Gastrocnemius medialis (tissue), 4 donors: ENCODE data around the gene HGFAC. TPM values are rescaled to one million over a fixed set of nuclear protein-coding genes. Genes with fewer than 3 reads are reported as not detected.

Source experiments
- ATAC-seq, 2 donors: fragments of 150-250 bp; one replicate each; pipeline ENCODE4 v1.9.1; 2016
- DNase-seq, 2 donors: peaks; one replicate each; pipeline ENCODE4 v3.0.0-alpha.2; 2019
- H3K27ac ChIP-seq, 4 donors: fragments of 200-600 bp; sonication (generic); 1 replicate in 1 of 4; 2 replicates in 3 of 4; pipeline ENCODE4 v1.5.1; 2016 to 2018; ENCODE audit warnings: mild to moderate bottlenecking in 2 of 4, moderate library complexity in 1 of 4
- H3K27me3 ChIP-seq, 3 donors: fragments of 200-600 bp; sonication (generic) in 2 of 3; 1 replicate in 1 of 3; 2 replicates in 2 of 3; pipeline versions ENCODE4 v1.5.1 to v1.6.0; 2016 to 2019; ENCODE audit warnings: mild to moderate bottlenecking in 1 of 3, moderate library complexity in 1 of 3
- H3K36me3 ChIP-seq, 2 donors: fragments of 200-600 bp; sonication (generic) in 1 of 2; one replicate each; pipeline ENCODE4 v1.5.1; 2017 to 2018
- H3K4me1 ChIP-seq, 2 donors: fragments of 200-600 bp; sonication (generic) in 1 of 2; one replicate each; pipeline ENCODE4 v1.5.1; 2016 to 2017; ENCODE audit warnings: mild to moderate bottlenecking in 2 of 2
- H3K4me3 ChIP-seq, 4 donors: fragments of 200-600 bp; sonication (generic) in 3 of 4; 1 replicate in 1 of 4; 2 replicates in 3 of 4; pipeline ENCODE4 v1.5.1; 2016 to 2019; ENCODE audit warnings: mild to moderate bottlenecking in 2 of 4
- H3K9me3 ChIP-seq, 3 donors: fragments of 200-600 bp; sonication (generic) in 2 of 3; 1 replicate in 1 of 3; 2 replicates in 2 of 3; pipeline ENCODE4 v1.5.1; 2016 to 2019
- CTCF ChIP-seq, 5 experiments: fragments of 450-650 bp in 3 of 5; fragments of 200-600 bp in 2 of 5; sonication (generic) in 2 of 5; IDR thresholded peaks in 4 of 5; conservative IDR thresholded peaks in 1 of 5; 1 replicate in 4 of 5; 2 replicates in 1 of 5; pipeline ENCODE4 v1.5.1; 2016 to 2019; ENCODE audit warnings: antibody characterized with exemption in 5 of 5, mild to moderate bottlenecking in 3 of 5, moderate library complexity in 3 of 5
- POLR2A ChIP-seq, 2 donors: fragments of 450-650 bp; IDR thresholded peaks; one replicate each; pipeline ENCODE4 v1.6.1; 2017; ENCODE audit warnings: antibody characterized with exemption in 2 of 2, mild to moderate bottlenecking in 2 of 2, moderate library complexity in 2 of 2
- in situ Hi-C, 4 donors: fragments of 200-750 bp; cut with MboI; loops; one replicate each; pipeline versions ENCODE4 v1.15.0 to v1.8.0; 2017; ENCODE audit warnings: low sequenced_read_pairs in 4 of 4
- intact Hi-C: fragments of 100-400 bp; cut with DNase I; formaldehyde crosslinking; loops from one replicate; pipeline ENCODE4 v1.15.1; 2023; ENCODE audit warnings: low total_unique reads
- total RNA-seq, 4 donors: library from RNA; depleted of rRNA; stranded (reverse); fragments of >200 nt; gene quantifications; one replicate each; pipeline versions ENCODE4 v1.1.0 to v1.2.3, GENCODE V29; 2016

The HGFAC gene
- total RNA-seq, 4 donors from 2014 or later: 0.20 to 0.68 (median 0.59) TPM

GRCh38 chr4:3429651-3430050, 12.1 kb upstream of the HGFAC start:
- H3K4me3 ChIP-seq: no peak overlapping the region
- no peaks in the 10 kb centered on the region for H3K4me1 ChIP-seq
- H3K9me3 ChIP-seq: no peaks in the 10 kb centered on the region
- peaks cover 0 to 18% of the 10 kb centered on the region in 2 donors for H3K36me3 ChIP-seq
- in situ Hi-C loops: loop anchor here in 1 of 4 donors (10.0 kb wide), 1 partner anchor 85 kb away; no protein-coding TSS in a partner anchor
- ATAC-seq: no peak
- H3K27ac ChIP-seq: no peak overlapping the region
- no peak for TF ChIP-seq CTCF (IDR thresholded peaks at IDR 0.05 in 4 of 5, conservative IDR thresholded peaks at IDR 0.05 in 1 of 5)
- TF ChIP-seq POLR2A (IDR thresholded peaks at IDR 0.05): no peak
- intact Hi-C loops: no loop called here
- DNase-seq: no peak
- no peaks in the 10 kb centered on the region for H3K27me3 ChIP-seq

GRCh38 chr4:3430524-3430923, 11.2 kb upstream of the HGFAC start:
- no peak overlapping the region for H3K27ac ChIP-seq
- H3K36me3 ChIP-seq: peaks cover 0 to 15% of the 10 kb centered on the region in 2 donors
- H3K4me3 ChIP-seq: no peak overlapping the region
- H3K27me3 ChIP-seq: no peaks in the 10 kb centered on the region
- H3K4me1 ChIP-seq: no peaks in the 10 kb centered on the region
- intact Hi-C loops: no loop called here
- in situ Hi-C loops: loop anchor here in 1 of 4 donors (10.0 kb wide), 1 partner anchor 86 kb away; no protein-coding TSS in a partner anchor
- DNase-seq: no peak
- ATAC-seq: no peak
- TF ChIP-seq POLR2A (IDR thresholded peaks at IDR 0.05): no peak
- no peak for TF ChIP-seq CTCF (IDR thresholded peaks at IDR 0.05 in 4 of 5, conservative IDR thresholded peaks at IDR 0.05 in 1 of 5)
- no peaks in the 10 kb centered on the region for H3K9me3 ChIP-seq

GRCh38 chr4:3431446-3431993, 10.2 kb upstream of the HGFAC start:
- H3K4me1 ChIP-seq: peaks cover 0 to 1% of the 10 kb centered on the region in 2 donors
- no peak for DNase-seq
- no peak overlapping the region for H3K27ac ChIP-seq
- no peaks in the 10 kb centered on the region for H3K9me3 ChIP-seq
- ATAC-seq: no peak
- in situ Hi-C loops (loop anchor here in 1 of 4 donors (10.0 kb wide), 1 partner anchor 87 kb away; no protein-coding TSS in a partner anchor), intact Hi-C loops (no loop called here)
- TF ChIP-seq POLR2A (IDR thresholded peaks at IDR 0.05) (no peak), CTCF (IDR thresholded peaks at IDR 0.05 in 4 of 5, conservative IDR thresholded peaks at IDR 0.05 in 1 of 5) (no peak)
- peaks cover 0 to 15% of the 10 kb centered on the region in 2 donors for H3K36me3 ChIP-seq
- no peak overlapping the region for H3K4me3 ChIP-seq
- no peaks in the 10 kb centered on the region for H3K27me3 ChIP-seq

DNA sequence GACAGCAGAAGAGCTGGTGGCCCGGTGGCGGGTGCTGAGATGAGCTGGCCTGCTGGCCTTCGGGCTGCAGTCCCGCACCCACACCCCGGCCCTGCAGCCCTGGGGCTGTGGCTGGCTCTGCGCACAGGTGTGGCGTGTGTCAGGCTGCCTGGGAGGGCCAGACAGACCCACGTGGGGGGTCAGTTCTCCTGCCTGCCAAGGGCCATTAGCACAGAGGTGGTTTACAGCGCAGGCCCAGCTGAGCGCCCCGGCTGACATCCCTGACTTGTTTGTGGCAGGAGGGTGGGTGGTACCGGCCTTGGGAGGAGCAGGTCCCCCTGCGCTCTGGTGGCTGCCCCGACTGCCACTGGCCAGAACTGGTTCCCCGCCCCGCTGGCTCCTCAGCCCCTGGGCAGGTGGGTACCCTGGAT, 9.4 kb upstream of the HGFAC start:
- Histone ChIP-seq H3K27ac (no peak overlapping the region), H3K4me1 (peaks cover 0 to 4% of the 10 kb centered on the region in 2 donors), H3K9me3 (no peaks in the 10 kb centered on the region), H3K36me3 (peaks cover 0 to 15% of the 10 kb centered on the region in 2 donors), H3K27me3 (no peaks in the 10 kb centered on the region), H3K4me3 (no peak overlapping the region)
- ATAC-seq (no peak), DNase-seq (no peak)
- TF ChIP-seq POLR2A (IDR thresholded peaks at IDR 0.05): no peak
- no peak for TF ChIP-seq CTCF (IDR thresholded peaks at IDR 0.05 in 4 of 5, conservative IDR thresholded peaks at IDR 0.05 in 1 of 5)
- intact Hi-C loops: no loop called here
- in situ Hi-C loops: loop anchor here in 1 of 4 donors (10.0 kb wide), 1 partner anchor 88 kb away; no protein-coding TSS in a partner anchor
